GM12872 (cell line): ENCODE measurements around the gene VPS13A.

ENCODE experiments used
- TF ChIP-seq, protein P1 (sequence below): IDR thresholded peaks from 3 replicates; pipeline ENCODE4 v1.5.1; 2011; ENCODE audit warnings: low read depth, mild to moderate bottlenecking, low read length, moderate library complexity; ENCODE audit not compliant: insufficient read depth

Gene VPS13A

DNA sequence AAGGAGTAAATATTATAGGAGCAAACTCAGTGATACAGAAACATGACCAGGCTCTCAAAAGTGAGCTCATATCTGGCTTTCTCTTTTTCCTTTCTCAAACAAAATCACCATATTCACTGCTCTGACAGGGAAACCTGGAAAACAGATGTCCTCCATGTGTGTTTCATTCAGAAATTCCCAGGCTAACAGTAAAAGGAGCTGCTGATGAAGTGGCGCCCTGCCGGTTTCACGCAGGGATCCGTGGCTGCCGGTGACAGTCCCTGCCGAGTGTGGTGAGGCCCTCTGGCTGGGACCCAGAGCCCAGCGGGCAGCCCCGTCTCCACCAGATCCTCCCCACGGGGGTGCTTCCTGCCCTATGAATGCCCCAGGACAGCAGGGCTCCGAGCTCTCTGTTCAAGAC is 262.7 kb downstream of the VPS13A start:
- TF ChIP-seq, protein P1, sequence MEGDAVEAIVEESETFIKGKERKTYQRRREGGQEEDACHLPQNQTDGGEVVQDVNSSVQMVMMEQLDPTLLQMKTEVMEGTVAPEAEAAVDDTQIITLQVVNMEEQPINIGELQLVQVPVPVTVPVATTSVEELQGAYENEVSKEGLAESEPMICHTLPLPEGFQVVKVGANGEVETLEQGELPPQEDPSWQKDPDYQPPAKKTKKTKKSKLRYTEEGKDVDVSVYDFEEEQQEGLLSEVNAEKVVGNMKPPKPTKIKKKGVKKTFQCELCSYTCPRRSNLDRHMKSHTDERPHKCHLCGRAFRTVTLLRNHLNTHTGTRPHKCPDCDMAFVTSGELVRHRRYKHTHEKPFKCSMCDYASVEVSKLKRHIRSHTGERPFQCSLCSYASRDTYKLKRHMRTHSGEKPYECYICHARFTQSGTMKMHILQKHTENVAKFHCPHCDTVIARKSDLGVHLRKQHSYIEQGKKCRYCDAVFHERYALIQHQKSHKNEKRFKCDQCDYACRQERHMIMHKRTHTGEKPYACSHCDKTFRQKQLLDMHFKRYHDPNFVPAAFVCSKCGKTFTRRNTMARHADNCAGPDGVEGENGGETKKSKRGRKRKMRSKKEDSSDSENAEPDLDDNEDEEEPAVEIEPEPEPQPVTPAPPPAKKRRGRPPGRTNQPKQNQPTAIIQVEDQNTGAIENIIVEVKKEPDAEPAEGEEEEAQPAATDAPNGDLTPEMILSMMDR, result no peak

DNA sequence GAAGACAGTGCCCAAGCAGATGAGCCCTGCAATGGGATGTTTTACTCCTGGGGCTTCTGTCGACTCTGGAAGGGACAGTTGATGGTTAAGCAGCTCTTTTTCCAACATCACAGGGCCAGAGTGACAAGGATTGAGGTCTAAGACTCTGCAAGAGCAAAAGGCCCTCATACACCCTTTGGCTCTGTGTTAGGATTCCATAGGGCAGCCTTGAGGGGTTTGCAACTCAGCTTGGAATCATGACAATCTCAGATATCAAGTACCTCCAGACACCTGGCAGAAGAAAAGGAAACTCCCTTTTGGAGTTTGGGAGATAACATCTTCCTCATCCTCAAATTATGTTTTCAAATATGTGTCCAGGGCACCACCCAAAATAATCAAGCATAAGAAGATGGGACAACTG is 265.1 kb downstream of the VPS13A start:
- TF ChIP-seq, protein P1, result no peak

DNA sequence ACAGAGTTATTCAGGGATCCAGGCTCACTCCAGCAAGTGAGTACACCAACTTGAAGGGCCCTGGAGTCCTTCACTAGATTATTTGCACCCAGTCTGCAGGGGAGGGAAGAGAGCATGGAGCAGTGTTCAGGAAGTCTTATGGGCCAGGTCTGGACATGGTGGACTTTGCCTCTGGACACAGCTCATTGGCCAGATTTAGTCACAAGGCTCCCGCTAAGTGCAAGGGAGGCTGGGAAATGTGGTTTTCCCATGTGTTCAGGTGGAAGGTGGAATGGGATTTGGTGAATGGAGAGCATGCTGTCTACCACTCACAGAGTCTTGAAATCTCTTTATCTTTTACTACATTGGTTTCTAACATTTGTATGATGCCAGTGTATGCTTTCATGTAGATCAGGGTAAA is 270.3 kb downstream of the VPS13A start:
- TF ChIP-seq, protein P1, result no peak

DNA sequence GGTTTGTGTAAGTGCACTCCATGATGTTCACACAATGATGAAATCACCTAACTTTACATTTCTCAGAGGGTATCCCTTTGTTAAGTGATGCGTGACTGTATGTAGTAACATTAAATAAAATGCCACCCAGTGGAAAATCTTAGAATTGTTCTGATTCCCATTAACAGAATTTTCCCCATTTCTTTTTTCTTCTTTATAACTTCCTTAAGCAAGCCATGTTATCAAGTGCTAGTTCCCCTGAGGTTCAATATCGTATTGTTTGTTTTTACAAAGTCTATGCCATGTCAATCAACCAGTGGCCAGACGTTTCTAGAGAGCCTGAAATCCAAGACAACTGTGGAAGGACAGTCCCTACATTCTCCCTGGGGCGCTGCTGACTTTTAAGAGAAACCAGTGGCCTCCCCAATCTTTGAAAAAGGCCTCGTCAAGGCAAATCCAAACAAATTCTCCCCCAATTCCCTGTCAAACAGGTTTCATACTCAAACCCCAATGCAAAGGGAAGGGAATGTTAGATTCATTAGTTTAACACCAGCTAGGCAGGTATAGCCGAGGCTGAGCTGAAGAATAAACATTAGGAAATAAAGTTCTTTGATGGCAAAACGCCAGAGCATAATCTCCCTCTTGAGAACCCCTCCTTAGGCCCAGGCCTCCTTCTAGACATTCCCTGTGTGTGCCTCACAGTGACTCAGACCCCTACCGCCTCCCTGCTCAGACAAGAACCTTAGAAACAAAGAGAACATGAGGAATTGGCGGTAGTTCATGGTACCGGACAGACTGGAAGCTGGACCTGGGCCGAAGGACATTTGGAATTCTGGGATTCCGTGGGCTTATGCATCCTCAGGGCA is 272.1 kb downstream of the VPS13A start:
- TF ChIP-seq, protein P1, result no peak

DNA sequence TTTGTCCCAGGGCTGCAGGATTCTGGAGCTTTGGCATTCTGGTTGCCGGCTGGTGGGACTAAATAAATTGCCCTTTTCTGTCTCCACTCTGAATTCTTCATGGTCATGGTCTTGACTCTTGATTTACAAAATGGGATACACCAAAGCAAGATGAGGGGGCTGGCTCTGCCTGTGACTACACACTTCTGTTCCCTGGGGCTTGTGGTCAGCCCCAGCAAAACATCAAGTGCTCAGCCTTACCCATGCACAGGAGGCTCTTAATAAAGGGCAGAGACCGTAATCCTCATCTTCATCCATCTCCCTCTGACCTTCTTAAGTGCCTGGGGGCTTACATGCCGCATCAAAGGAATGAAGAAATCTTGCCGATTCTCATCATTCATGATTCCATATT is 272.7 kb downstream of the VPS13A start:
- TF ChIP-seq, protein P1, result no peak

DNA sequence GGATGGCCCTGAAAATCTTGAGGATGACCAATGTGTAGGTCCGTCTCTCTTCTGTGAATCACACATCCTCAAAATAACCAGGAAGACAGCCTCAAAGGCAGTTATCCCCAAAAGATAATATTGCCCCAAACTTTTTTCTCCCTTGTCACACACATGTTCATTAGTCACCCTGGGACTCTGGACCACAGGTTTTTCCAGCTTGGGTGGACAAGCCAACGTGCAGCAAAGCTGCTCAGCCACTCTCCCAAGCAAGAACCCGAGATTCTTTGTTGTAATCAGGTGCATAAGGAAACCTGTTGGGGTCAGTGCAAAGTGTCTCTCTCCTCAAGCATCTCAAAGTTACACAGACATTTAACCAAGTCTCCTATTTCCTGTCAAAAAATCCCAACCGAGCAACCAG is 274.2 kb downstream of the VPS13A start:
- TF ChIP-seq, protein P1, result no peak

DNA sequence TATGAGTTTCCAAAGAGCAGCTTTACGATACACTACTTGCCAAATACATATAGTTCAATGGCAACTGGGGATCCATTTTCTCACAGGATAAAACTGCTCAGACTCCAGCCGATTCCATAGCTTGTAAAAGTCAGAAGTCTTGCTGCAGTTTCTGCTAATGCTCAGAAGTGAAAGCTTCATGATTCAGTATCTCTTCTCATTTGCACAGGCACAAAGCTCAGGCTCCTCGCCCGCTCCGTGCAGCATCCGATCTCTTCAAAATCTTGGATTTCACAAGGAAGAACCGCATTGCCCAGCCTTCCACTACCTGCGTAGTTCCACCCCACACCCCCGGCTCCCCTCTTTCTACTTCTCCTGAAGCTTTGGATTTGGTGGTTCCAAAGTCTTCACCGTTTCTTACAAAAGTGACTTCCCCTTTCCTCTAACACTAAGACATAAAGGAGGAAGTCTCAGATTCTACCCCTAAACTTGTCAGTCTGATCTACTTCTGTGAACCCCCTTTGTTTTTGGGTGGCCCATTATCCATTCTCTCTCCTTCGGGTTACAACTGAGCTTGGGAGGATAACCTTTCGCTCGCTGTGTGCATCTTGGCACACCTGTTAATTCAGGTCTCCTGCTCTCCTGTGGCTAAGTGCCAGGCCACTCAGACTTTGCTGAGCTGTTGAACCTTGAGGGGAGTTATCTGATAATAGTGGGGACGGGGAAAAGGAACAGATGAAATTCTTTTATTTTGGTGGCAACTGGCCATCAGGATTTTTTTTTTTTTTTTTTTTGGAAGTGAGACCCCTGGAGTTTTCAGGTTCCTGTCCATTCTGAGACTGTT is 276.7 kb downstream of the VPS13A start:
- TF ChIP-seq, protein P1, result no peak
